T follicular helper cell (primary cell): ENCODE results near the gene TLE1.

Experiments used
- DNase-seq: peaks from one replicate; pipeline ENCODE4 v3.0.0-alpha.2; 2020; ENCODE audit warnings: low read depth

Gene TLE1

DNA sequence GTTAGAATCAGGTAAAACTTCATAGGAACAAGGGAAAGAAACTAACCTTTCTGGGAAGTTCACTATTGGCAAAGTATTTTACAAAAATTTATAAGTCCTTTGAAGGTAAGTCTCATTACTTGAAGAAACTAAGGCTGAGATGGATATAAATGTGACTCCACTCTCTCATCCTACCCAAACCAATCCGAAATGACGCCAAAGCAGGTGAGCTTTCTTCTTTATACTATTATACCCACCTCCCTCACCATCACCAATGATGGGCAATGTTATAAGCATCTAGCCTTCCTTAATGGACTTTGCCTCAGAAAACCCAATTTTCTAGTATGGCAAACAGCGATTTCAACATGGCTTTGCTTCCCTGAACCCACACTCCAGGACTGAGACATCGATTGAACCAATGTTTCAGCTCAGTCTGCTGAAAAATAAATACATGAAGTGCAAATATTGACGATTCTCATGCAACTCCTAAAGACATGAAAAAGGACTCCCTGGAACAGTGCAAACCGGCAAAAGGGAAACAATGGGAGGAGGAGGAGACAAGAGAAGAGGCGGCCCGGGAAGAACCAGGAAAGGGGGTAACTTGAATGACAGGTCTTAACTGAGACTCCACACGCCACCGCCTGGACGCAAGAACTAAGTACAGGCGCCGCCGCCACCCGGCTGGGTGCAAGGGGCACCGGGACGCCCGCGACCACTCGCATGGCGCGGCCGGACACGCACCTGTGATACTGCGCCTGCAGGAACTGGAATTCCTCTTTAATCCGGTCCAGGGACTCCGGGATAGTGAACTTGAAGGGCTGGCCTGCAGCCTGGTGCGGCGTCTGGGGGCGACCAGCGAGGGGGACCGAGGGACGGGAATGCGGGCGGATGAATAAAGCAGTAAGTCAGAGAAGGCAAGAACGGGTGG is 2.5 kb downstream of the TLE1 start:
- DNase-seq: no peak

- DNase-seq: no peak
These were observed 3.4 kb downstream of the TLE1 start for GRCh38 chr9:81685763-81686613.

DNA sequence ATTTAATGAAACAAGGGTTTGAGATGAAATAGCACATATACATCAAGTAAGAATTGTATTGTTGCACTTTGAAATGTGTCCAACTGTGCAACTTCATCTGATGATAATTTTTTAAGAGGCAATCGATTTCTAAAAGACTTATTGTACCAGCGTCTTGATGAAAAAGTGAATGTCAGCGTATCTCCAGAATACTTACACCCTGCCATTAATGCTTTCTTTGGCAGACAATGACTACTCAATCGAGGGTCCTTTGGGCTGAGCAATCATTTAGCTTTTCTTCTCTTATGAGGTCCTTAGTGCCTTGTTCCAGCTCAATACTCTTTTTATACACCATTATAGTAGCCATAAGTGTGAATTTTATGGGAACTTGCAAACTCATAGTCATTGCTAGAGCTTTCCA is 4.7 kb downstream of the TLE1 start:
- no peak for DNase-seq

DNA sequence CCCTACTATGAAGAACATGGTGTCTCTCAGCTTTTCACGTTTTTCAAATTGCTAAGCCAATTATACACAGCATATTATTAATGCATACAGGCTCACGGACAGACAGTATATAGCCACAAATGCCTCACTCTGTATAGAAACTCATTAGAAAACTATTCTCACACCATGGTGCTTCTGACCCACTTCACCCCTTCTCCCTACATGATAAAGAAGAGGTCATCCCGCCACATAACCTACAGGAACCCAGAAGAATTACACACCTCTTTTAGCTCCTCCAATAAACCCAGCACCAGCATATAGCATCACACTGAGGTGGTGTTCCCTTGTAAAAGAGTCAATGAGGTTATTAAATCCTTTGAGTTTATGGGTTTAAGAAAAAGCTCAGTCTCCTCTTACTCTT is 5.6 kb downstream of the TLE1 start:
- no peak for DNase-seq

DNA sequence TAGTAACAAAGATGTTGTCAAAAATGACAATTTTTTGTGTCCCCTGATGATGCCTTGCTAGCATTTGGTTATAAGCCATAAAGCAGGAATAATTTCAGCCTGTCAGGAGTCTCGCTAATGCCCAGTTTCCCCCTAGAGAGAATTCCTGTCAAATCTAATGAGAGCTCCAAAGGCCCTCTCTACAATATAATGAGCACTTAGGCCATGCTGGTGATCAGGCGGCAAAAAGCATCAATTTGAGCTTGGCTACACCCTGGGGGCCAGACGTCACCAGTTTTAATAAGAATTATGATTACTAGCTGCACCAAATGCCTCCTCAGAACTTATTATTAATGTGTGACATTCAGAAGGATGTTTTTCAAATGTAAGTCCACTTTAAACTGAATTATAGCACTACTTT is 6.1 kb downstream of the TLE1 start:
- no peak for DNase-seq

DNA sequence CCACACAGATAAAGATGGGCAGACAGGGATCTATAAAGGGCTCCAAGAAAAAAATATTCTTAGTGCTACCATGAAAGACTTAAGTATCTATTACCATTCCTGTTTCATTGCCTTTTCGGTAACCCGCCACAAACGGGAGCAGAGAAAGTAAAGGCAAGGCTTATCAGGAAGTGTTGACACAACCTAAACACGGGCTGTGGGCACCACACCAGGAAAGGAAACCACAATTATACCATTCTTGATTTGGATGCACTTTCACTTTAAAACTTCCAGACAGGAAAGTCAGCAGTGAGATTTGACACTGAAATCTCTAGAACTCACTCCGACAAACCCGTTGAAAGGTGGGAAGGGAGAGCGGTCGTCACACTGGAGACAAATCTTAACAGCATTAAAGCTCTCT is 6.5 kb downstream of the TLE1 start:
- DNase-seq: no peak

DNA sequence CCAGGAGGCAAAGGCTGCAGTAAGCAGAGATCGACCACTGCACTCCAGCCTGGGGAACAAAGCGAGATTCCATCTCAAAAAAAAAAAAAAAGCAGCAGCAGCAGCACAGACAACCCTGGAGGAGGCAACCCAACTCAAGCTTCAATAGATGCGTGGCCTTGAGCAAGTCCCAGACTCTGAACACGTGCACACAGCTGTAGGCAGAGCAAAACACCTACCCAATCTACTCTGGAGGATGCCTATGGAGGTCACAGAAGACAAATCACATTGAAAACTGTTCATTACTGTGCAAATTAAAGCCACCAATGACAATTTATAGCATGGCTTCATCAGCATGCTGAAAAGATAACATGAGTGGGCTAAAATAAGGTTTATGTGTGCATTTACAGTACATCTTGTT is 7.2 kb downstream of the TLE1 start:
- no peak for DNase-seq

DNA sequence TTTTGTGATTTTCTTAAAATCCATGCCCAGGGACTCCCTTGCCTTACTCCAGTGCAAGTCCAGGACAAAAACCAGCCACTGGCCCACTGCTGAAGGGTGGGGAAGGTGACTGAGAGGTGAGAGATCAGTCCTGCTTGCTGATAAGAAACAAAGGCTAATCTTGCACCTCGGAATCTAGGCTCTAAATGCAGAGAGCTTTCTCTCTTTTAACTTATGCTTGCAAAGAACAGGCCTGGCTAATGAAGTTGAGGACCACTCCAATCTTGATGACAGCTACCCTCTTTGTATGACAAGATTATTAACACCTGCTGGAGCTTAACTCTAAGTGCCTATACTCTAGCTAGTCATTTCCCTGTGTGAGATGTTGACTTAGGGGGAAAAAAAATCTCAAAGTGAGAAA is 8.8 kb downstream of the TLE1 start:
- DNase-seq: no peak

GRCh38 chr9:81680006-81680405 is 9.3 kb downstream of the TLE1 start:
- no peak for DNase-seq

DNA sequence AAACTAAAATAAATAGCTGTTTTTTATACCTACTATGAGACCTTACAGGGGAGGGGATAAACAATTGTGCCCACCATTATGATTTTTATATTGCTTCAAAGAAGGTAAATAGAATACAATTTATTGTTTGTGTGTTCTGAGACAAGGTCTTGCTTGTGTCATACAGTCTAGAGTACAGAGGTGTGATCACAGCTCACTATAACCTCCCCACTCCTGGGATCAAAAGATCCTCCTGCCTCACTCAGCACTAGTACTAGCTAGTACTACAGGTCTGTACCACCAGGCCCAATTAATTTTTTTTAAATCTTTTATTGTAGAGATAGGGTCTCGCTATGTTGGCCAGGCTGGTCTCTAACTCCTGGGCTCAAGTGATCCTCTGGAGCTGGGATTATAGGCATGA is 11.3 kb downstream of the TLE1 start:
- no peak for DNase-seq

DNA sequence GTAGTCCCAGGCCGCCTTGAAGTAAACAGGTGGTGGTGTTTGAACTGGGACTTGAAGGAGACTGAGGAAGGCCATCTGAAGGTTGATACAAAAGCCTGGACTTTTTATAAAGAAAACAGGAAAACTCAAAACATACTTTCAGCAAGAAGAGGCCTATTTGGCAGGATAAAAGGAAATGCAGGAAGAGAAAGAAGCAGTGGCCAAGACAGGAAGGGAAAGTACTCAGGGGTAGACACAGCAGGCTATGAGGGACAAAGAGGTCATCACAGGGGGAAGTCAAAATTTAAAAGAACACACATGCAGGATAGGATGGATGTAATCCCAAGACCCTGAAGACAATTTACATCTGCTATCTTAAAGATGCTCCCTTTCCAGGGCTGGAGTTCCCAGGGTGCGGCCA is 13.0 kb downstream of the TLE1 start:
- DNase-seq: no peak

- no peak for DNase-seq
These were observed 16.0 kb downstream of the TLE1 start for GRCh38 chr9:81673310-81673709.

DNA sequence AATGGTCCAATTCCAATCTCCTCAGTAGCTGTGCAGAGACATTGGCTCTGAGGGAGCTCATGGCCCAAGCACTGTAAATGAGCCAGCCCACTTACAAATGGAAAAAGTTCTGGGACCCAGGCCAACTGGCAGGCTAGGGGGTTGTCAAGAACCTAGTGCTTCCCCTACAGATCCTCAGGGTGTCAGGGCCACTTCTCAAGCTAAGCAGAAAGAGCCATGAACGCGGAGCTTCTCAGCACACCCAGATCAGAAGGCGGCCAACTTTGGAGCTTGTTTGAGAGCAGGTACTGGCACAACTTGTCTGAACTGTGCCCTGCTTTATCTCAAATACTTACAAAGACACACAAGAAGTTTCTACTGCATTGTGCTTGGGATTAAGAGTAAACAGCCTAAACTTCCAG is 17.5 kb downstream of the TLE1 start:
- DNase-seq: no peak

DNA sequence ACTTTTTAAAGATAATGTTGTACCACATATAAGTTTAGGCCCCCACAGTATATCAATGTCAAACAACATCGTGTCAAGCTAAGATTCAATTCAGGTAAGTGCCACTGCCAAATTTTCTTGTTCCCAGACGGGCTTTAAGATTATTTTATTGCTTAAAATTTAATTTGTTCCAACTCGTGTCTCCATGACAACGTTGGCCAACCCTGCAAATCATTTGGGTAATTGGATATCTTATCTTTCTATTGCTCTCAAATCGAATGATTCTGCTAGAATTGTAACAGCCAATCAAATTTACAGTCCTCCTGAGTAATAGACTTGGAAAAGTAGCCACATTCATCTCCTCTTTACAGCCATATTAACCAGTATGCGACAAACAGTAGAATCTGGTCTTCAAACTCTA is 19.5 kb downstream of the TLE1 start:
- DNase-seq: no peak

DNA sequence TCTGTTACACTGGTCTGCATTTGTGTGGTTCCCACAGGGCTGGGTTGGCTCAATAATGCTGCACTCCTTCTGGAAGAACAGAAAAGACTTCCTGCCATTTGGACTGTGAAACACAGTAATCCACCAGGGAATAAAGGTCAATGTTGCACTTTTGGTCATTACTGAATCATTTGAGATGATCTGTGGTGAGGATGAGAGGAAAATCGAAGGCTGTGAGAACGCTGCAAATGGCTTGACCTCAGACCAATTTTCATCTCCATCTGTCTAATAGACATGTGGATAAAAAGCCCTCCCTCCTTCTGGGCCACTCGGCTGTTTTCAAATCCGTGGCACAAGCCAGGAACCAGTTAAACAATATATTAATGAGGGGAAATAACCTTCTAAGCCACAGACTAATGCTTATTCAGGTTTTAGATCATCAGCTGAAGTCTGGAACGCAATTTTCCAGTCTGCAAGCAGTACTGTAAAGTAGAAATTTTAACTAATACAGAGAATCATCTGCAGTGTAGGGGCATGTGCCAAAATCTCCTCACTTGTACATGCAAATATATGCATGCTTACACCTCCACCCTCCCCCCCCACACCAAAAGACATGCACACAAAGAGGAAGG is 20.2 kb downstream of the TLE1 start:
- DNase-seq: no peak

DNA sequence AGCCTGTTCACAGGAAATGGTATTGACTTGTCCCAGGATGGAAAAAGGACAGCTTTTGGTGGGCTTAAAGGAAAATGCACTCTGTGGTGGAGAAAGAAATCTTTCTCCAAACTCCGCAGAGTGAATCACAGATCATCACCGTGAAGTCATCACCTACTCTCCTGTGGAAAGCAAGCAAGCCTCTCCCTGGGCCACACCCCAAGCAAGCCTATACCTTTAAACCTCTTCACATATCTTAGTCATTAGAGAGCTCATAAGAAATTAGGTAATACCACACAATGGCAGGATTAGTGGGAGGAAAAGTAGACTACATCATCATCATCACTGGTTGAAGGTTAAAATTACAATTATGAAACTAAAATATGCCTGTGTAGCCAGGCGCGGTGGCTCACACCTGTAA is 23.2 kb downstream of the TLE1 start:
- no peak for DNase-seq

GRCh38 chr9:81665322-81665871 is 23.9 kb downstream of the TLE1 start:
- no peak for DNase-seq

- DNase-seq: no peak
These were observed 24.6 kb downstream of the TLE1 start for GRCh38 chr9:81664638-81665222.

GRCh38 chr9:81661339-81661738 is 28.0 kb downstream of the TLE1 start:
- DNase-seq: no peak

DNA sequence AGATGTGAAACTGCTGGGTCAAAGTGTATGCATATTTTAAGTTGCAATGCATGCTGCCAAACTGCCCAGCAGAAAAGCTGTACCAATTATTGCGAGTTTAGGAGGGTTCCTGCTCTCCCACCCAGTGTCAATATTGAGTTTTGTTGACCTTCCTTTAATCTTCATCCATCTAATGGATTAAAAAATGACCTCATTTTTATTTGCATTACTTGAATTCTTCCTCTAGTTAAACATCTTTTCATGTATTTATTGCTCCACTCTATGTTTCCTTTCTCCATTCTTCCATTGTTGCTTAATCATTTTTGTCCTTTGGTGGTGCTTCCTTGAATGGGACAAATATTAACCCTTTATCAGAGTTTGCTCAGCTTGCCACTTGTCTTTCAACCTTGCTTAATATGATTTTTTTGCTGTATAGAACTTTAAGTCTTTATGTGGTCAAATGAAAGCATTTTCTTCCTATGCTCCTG is 32.4 kb downstream of the TLE1 start:
- no peak for DNase-seq

DNA sequence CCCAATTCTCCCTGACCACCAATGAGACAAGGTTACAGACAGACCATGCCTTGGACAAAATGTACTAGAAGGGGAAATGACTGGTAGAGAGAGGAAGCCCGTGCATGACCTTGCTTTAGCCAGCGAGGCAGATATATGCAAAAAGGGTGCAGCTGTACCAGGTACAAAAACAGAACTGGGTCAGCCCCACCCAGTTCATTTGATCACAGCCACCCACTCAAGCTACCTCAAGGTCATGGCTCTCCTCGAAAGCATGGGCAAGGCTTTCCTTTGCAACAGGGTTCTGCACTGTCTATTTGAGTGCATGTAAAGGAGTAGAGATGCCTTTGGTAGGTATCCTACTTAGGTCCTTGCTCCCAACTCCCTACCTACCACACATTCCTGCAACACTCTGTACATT is 33.3 kb downstream of the TLE1 start:
- DNase-seq: no peak

- DNase-seq: no peak
These were observed 36.1 kb downstream of the TLE1 start for GRCh38 chr9:81653240-81653639.
